K562 (cell line): ENCODE measurements around the gene PPP1CA. TPM values are rescaled to one million over a fixed set of nuclear protein-coding genes. Genes with fewer than 3 reads are reported as not detected.

ENCODE experiments used
- ATAC-seq: fragments of 200-7000 bp; cut with Tn5 transposase; 3 replicates; pipeline ENCODE4 v1.9.1; 2020; ENCODE audit warnings: moderate library complexity
- BruUV-seq: library from RNA; stranded (reverse); fragments of 400-500 nt; replicated peaks from 2 replicates; lab custom pipeline; 2021; lab: Mats Ljungman, UMichigan
- CTCF ChIA-PET: fragments of 300-600 bp; formaldehyde crosslinking; extraction: SDS; loops from one replicate; lab custom pipeline; 2021; ENCODE audit warnings: low intra/inter-chr PET ratio; lab: Yijun Ruan, JAX
- POLR2A ChIA-PET: fragments of 300-600, 350-650 bp; sonication (Branson Sonifier 250); formaldehyde crosslinking; extraction: SDS; loops from one replicate; lab custom pipeline; 2021; ENCODE audit warnings: antibody characterized with exemption, inconsistent platforms; lab: Yijun Ruan, JAX
- DNase-seq, 4 experiments: peaks; one replicate each; pipeline versions ENCODE4 v3.0.0 to v3.0.0-alpha.2; 2011 to 2018; ENCODE audit warnings: low spot score in 3 of 4, mixed read lengths in 3 of 4; ENCODE audit errors: extremely low read depth in 1 of 4
- FAIRE-seq: peaks from 2 replicates; lab custom pipeline; 2011; peaks lifted over from hg19 to GRCh38; lab: Jason Lieb, UNC
- H2AFZ ChIP-seq: 2 replicates; pipeline ENCODE4 v1.6.0; 2011; ENCODE audit warnings: low read depth, low read length, control low read depth, inconsistent platforms
- H3K27ac ChIP-seq: fragments of 200-600 bp; 3 replicates; pipeline ENCODE4 v1.8.0; 2011; ENCODE audit warnings: low read depth, mild to moderate bottlenecking, control low read depth, inconsistent platforms, low read length, moderate library complexity, mixed read lengths; ENCODE audit errors: extremely low read depth
- H3K27me3 ChIP-seq, 2 experiments: fragments of 300-600 bp in 1 of 2; 2 replicates in 1 of 2; 3 replicates in 1 of 2; pipeline versions ENCODE4 v1.6.0 to v1.8.0; 2011; ENCODE audit warnings: inconsistent platforms in 2 of 2, low read length in 2 of 2, mild to moderate bottlenecking in 1 of 2, mixed read lengths in 1 of 2, moderate library complexity in 1 of 2; ENCODE audit not compliant: control insufficient read depth in 2 of 2, insufficient read depth in 2 of 2
- H3K36me3 ChIP-seq: fragments of 300-600 bp; 3 replicates; pipeline ENCODE4 v1.8.0; 2011; ENCODE audit warnings: mild to moderate bottlenecking, low read length, inconsistent platforms; ENCODE audit not compliant: control insufficient read depth, insufficient read depth
- H3K4me1 ChIP-seq, 2 experiments: fragments of 200-600 bp in 1 of 2; replicated peaks in 1 of 2; 2 replicates in 1 of 2; 3 replicates in 1 of 2; pipeline versions ENCODE4 v1.5.1 to v1.8.0; 2011; ENCODE audit warnings: inconsistent platforms in 2 of 2, low read length in 2 of 2, mild to moderate bottlenecking in 1 of 2, mixed read lengths in 1 of 2, moderate library complexity in 1 of 2; ENCODE audit not compliant: control insufficient read depth in 2 of 2, insufficient read depth in 2 of 2
- H3K4me2 ChIP-seq: 2 replicates; pipeline ENCODE4 v1.6.1; 2011; ENCODE audit warnings: low read length, control low read depth, inconsistent platforms, mixed read lengths; ENCODE audit not compliant: insufficient read depth
- H3K4me3 ChIP-seq: fragments of 200-600 bp; sonication (generic), shearing (Covaris generic); 2 replicates; pipeline ENCODE4 v1.5.1; 2016; ENCODE audit warnings: control low read depth, inconsistent platforms
- H3K79me2 ChIP-seq: fragments of 200-600 bp; 3 replicates; pipeline ENCODE4 v1.8.0; 2011; ENCODE audit warnings: low read length, inconsistent platforms; ENCODE audit not compliant: control insufficient read depth, insufficient read depth
- H3K9ac ChIP-seq, 2 experiments: 2 replicates each; pipeline versions ENCODE4 v1.6.0 to v1.6.1; 2011; ENCODE audit warnings: low read depth in 2 of 2, low read length in 2 of 2, control low read depth in 1 of 2, inconsistent platforms in 1 of 2, mild to moderate bottlenecking in 1 of 2, mixed read lengths in 1 of 2; ENCODE audit not compliant: insufficient read depth in 1 of 2
- H3K9me1 ChIP-seq: one replicate; pipeline ENCODE4 v1.6.0; 2011; ENCODE audit warnings: inconsistent platforms, mild to moderate bottlenecking, low read length, moderate library complexity; ENCODE audit not compliant: control insufficient read depth, insufficient read depth
- H3K9me3 ChIP-seq: replicated peaks from 2 replicates; pipeline ENCODE4 v1.5.1; 2011; ENCODE audit warnings: low read depth, low read length, inconsistent platforms; ENCODE audit not compliant: control insufficient read depth, insufficient read depth
- H4K20me1 ChIP-seq: replicated peaks from 2 replicates; pipeline ENCODE4 v1.6.1; 2011; ENCODE audit warnings: low read length, inconsistent platforms, mixed read lengths; ENCODE audit not compliant: control insufficient read depth, insufficient read depth
- E2F6 ChIP-seq, 2 experiments: IDR thresholded peaks; 2 replicates each; pipeline ENCODE4 v1.6.1; 2011; ENCODE audit warnings: borderline replicate concordance in 1 of 2, control low read depth in 1 of 2, low read depth in 1 of 2, low read length in 1 of 2, mild to moderate bottlenecking in 1 of 2, mixed read lengths in 1 of 2, moderate library complexity in 1 of 2; ENCODE audit not compliant: insufficient read depth in 1 of 2, insufficient read length in 1 of 2, poor library complexity in 1 of 2, severe bottlenecking in 1 of 2; ENCODE audit errors: extremely low read depth in 1 of 2
- HDAC1 ChIP-seq, 2 experiments: fragments of 450-650 bp; IDR thresholded peaks; 2 replicates each; pipeline ENCODE4 v1.6.1; 2016 to 2017; ENCODE audit warnings: inconsistent platforms in 1 of 2, mild to moderate bottlenecking in 1 of 2, moderate library complexity in 1 of 2
- KDM5B ChIP-seq: fragments of 200-600 bp; sonication (generic); IDR thresholded peaks from 2 replicates; pipeline ENCODE4 v1.6.1; 2012; ENCODE audit warnings: low read depth, mild to moderate bottlenecking, moderate library complexity, low read length, control low read depth, inconsistent platforms; ENCODE audit not compliant: insufficient replicate concordance
- KHSRP ChIP-seq: fragments of 450-650 bp; IDR thresholded peaks from 2 replicates; pipeline ENCODE4 v1.6.1; 2017
- KLF16 ChIP-seq: IDR thresholded peaks from 2 replicates; pipeline ENCODE4 v1.6.1; 2016; ENCODE audit warnings: antibody characterized with exemption
- MNT ChIP-seq, 2 experiments: fragments of 450-650 bp; conservative IDR thresholded peaks; 2 replicates each; pipeline ENCODE4 v1.6.1; 2017; ENCODE audit warnings: mild to moderate bottlenecking in 2 of 2, moderate library complexity in 2 of 2
- NR2C2 ChIP-seq, 2 experiments: fragments of 200-800 bp in 1 of 2; sonication (Bioruptor generic) in 1 of 2; sonication (generic) in 1 of 2; formaldehyde crosslinking in 1 of 2; IDR thresholded peaks; 2 replicates each; pipeline versions ENCODE4 v1.6.1 to v1.8.0; 2016 to 2022; ENCODE audit warnings: mild to moderate bottlenecking in 1 of 2, missing compliant biosample characterization in 1 of 2, missing genetic modification characterization in 1 of 2, missing genetic modification reagents in 1 of 2
- RAD21 ChIP-seq, 2 experiments: fragments of 250-450 bp in 1 of 2; fragments of 450-650 bp in 1 of 2; sonication (Bioruptor Pico) in 1 of 2; formaldehyde crosslinking in 1 of 2; IDR thresholded peaks in 1 of 2; conservative IDR thresholded peaks in 1 of 2; 2 replicates each; pipeline versions ENCODE4 v1.4.0 to v1.8.0; 2020 to 2022; ENCODE audit warnings: mild to moderate bottlenecking in 2 of 2, moderate library complexity in 1 of 2
- RCOR1 ChIP-seq, 2 experiments: IDR thresholded peaks; 2 replicates each; pipeline ENCODE4 v1.6.1; 2012; ENCODE audit warnings: low read depth in 2 of 2, low read length in 2 of 2, borderline replicate concordance in 1 of 2, improper control_type of control experiment in 1 of 2
- SMC3 ChIP-seq: conservative IDR thresholded peaks from 2 replicates; pipeline ENCODE4 v1.6.1; 2011; ENCODE audit warnings: low read depth, low read length, improper control_type of control experiment; ENCODE audit not compliant: insufficient read depth
- SP1 ChIP-seq: sonication (generic); formaldehyde crosslinking; IDR thresholded peaks from 2 replicates; pipeline ENCODE4 v1.8.1; 2022; ENCODE audit warnings: mild to moderate bottlenecking, missing genetic modification reagents
- TFAP4 ChIP-seq: sonication (generic); formaldehyde crosslinking; IDR thresholded peaks from 2 replicates; pipeline ENCODE4 v1.8.0; 2022; ENCODE audit warnings: missing genetic modification reagents, mild to moderate bottlenecking, moderate library complexity, borderline replicate concordance
- ZBTB26 ChIP-seq: fragments of 450-650 bp; formaldehyde crosslinking; IDR thresholded peaks from 2 replicates; pipeline ENCODE4 v1.4.0; 2022; ENCODE audit warnings: missing genetic modification characterization
- ZNF431 ChIP-seq: sonication (generic); formaldehyde crosslinking; IDR thresholded peaks from 2 replicates; pipeline ENCODE4 v1.8.0; 2022; ENCODE audit warnings: mild to moderate bottlenecking, missing genetic modification reagents
- ZNF668 ChIP-seq: fragments of 250-450 bp; sonication (Bioruptor Pico); IDR thresholded peaks from 2 replicates; pipeline ENCODE4 v1.8.0; 2022; ENCODE audit warnings: mild to moderate bottlenecking, inconsistent platforms
- ZNF764 ChIP-seq: fragments of 250-450 bp; sonication (Bioruptor Pico); IDR thresholded peaks from 2 replicates; pipeline ENCODE4 v1.4.0; 2020; ENCODE audit warnings: low read depth, mild to moderate bottlenecking, moderate library complexity
- whole genome bisulfite sequencing: fragments of 100-300 bp; shearing (Covaris generic); methylation state at CpG from one replicate; pipeline ENCODE4 v1.1.6; 2016; ENCODE audit warnings: low coverage, mixed read lengths; ENCODE audit not compliant: insufficient coverage; ENCODE audit errors: missing lambda C conversion rate; 5-methylcytosine and 5-hydroxymethylcytosine counted together
- in situ Hi-C: fragments of 300-500 bp; cut with MboI; formaldehyde crosslinking; loops from 4 replicates; pipeline ENCODE4 v1.15.0; 2018; ENCODE audit warnings: inconsistent platforms, mixed read lengths
- intact Hi-C: fragments of 100-400 bp; cut with micrococcal nuclease; formaldehyde crosslinking; loops from 2 replicates; pipeline ENCODE4 v1.14.2; 2022
- polyA plus RNA-seq, 8 experiments: library from polyadenylated mRNA; depleted of rRNA in 4 of 8; stranded (reverse) in 5 of 8; unstranded in 3 of 8; fragments of >200 nt; fragmentation: Nextera tagmentation in 2 of 8; fragmentation: Illumina TruSeq in 1 of 8; extraction: Ambion mirVana in 2 of 8; extraction: Trizol in 1 of 8; gene quantifications; 2 replicates each; pipeline versions ENCODE4 v1.2.1 to v1.2.3, GENCODE V29; 2011 to 2014; ENCODE audit warnings: inconsistent platforms in 1 of 8, missing spikeins in 1 of 8
- total RNA-seq, 7 experiments: library from RNA; depleted of rRNA in 6 of 7; stranded (reverse); fragments of >200 nt in 6 of 7; fragmentation: Illumina TruSeq in 2 of 7; extraction: Trizol in 2 of 7; gene quantifications; 2 replicates each; pipeline versions ENCODE4 v1.2.1 to v1.2.3, GENCODE V29; 2011 to 2021; ENCODE audit warnings: low replicate concordance in 1 of 7

Gene PPP1CA
- total and polyA plus RNA-seq, 9 of the 15 experiments (the other 6 are each of a cell fraction or from before 2014, with no cell fraction given), result 18.2 to 242 (median 188) TPM

GRCh38 chr11:67389477-67389876 lies 12.2 kb downstream of the PPP1CA start:
- WGBS, result 56% methylated on average over 4 of the region's 6 CpGs
- BruUV-seq, result no TSS peak
- intact Hi-C loops (no loop called here), in situ Hi-C loops (no loop called here)
- peaks cover 13% of the 10 kb centered on the region; the same call in 2 of the 3 replicates for H3K36me3 ChIP-seq
- CTCF ChIA-PET, result no interaction called here
- H3K9ac ChIP-seq, result peak overlapping the region in 1 of 2 experiments; percentile 11; a peak in 1 of 4 replicates
- POLR2A ChIA-PET, result interaction anchor here (0.5 to 0.8 kb wide), 4 partner anchors 8 to 414 kb away, joined by 3 to 4 read pairs (median 4); no protein-coding TSS in a partner anchor
- peaks cover 3% of the 10 kb centered on the region for H3K9me1 ChIP-seq
- ATAC-seq, result peak; percentile 76
- FAIRE-seq, result peak; percentile 87
- H3K79me2 ChIP-seq, result peaks cover 25% of the 10 kb centered on the region
- H3K4me1 ChIP-seq, result peaks cover 7 to 56% of the 10 kb centered on the region in 2 experiments; a peak in 4 of 5 replicates
- no peak overlapping the region for H3K27ac ChIP-seq
- peak; percentile 57 to 77 (median 65) for DNase-seq
- no peak overlapping the region for H3K4me2 ChIP-seq
- no peaks in the 10 kb centered on the region for H3K27me3 ChIP-seq
- no peak overlapping the region for H3K4me3 ChIP-seq
- no peak overlapping the region for H2AFZ ChIP-seq
- H3K9me3 ChIP-seq, result no peaks in the 10 kb centered on the region
- H4K20me1 ChIP-seq, result no peaks in the 10 kb centered on the region; the same call in 1 of the 2 replicates
- no peak for TF ChIP-seq ZNF431 (CRISPR knock-in tag)
- peak; percentile 46; the same call in 1 of the 2 replicates for TF ChIP-seq SP1 (CRISPR knock-in tag)
- no peak for TF ChIP-seq E2F6 (IDR thresholded peaks at IDR 0.05; ENCODE audit: borderline replicate concordance in 1 of 2, extremely low read depth in 1 of 2, insufficient read depth in 1 of 2, insufficient read length in 1 of 2, low read depth in 1 of 2, low read length in 1 of 2, poor library complexity in 1 of 2, severe bottlenecking in 1 of 2)
- TF ChIP-seq KHSRP, result no peak
- no peak for TF ChIP-seq MNT (conservative IDR thresholded peaks at IDR 0.05)
- TF ChIP-seq ZNF668 (CRISPR knock-in tag), result no peak
- TF ChIP-seq KDM5B, result peak; percentile 24
- TF ChIP-seq ZNF764 (CRISPR knock-in tag), result peak; percentile 67; the same call in 1 of the 2 replicates
- 0 out of 2 replicates have a peak, but pooled peaks have one; percentile 13 for TF ChIP-seq ZBTB26
- 0 out of 2 replicates have a peak, but pooled peaks have one; percentile 15 for TF ChIP-seq KLF16
- TF ChIP-seq RAD21 (CRISPR knock-in tag; conservative IDR thresholded peaks at IDR 0.05 in 1 of 2, IDR thresholded peaks at IDR 0.05 in 1 of 2), result peak; percentile 46 to 71
- 0 out of 4 replicates have a peak, but pooled peaks of 1 of the 2 experiments have one; percentile 29 for TF ChIP-seq RCOR1 (IDR thresholded peaks at IDR 0.05; ENCODE audit: borderline replicate concordance in 1 of 2, low read depth in 2 of 2, low read length in 2 of 2)
- no peak for TF ChIP-seq NR2C2 (CRISPR knock-in tag; IDR thresholded peaks at IDR 0.05)
- TF ChIP-seq NR2C2 (tag; IDR thresholded peaks at IDR 0.05), result no peak
- TF ChIP-seq TFAP4 (CRISPR knock-in tag), result peak; percentile 50; the same call in 1 of the 2 replicates
- peak; percentile 64 for TF ChIP-seq SMC3
- TF ChIP-seq HDAC1 (IDR thresholded peaks at IDR 0.05), result 0 out of 4 replicates have a peak, but pooled peaks of 1 of the 2 experiments have one; percentile 22
